ENCODE results near the gene CLSTN2.

Gene CLSTN2

DNA sequence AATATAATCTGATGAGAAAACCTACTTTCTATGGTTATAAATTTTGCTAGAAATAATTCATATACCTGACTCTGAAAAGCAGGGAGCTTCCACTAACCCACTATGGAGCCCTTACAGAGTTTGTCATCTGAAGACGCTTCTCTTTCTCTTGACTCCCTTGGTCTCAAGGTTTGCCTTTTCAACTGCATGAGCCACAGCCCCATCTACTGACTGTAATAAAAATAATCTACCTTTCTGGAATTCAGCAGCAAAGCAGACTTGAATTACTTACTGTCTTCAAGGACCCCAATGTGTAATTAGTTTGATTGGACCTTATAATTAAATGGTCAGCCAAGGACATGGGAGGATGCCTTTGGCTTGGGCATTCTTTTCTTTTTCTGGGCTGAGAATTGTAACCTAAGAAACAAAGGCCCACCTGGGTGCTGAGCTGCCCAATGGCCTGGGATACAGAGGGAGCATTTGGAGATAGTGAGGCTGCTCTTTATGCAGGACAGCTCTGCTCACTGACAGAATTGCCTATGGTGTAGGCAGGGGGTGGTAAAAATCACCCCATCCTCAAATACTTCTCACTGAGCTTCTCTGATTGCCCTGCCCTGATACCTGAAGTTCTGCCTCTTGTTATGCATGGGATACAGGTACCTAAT, 564.3 kb downstream of the CLSTN2 start:
- ChIA-PET CTCF (interaction anchor here (0.5 to 1.1 kb wide), 2 partner anchors 10 to 622 kb away, joined by 3 to 5 read pairs; no protein-coding TSS in a partner anchor), POLR2A (interaction anchor here (0.6 kb wide), 1 partner anchor 566 kb away, joined by 3 read pairs; no protein-coding TSS in a partner anchor)
- DNase-seq (ENCODE audit: extremely low spot score) = no peak
- no peak for TF ChIP-seq SP1 (IDR thresholded peaks at IDR 0.05)
- TF ChIP-seq NFRKB (IDR thresholded peaks at IDR 0.05) = no peak
- no peak for TF ChIP-seq SUZ12 (IDR thresholded peaks at IDR 0.05)
- no peak for TF ChIP-seq FOXK2 (IDR thresholded peaks at IDR 0.05)
- no peak for TF ChIP-seq ZNF384 (IDR thresholded peaks at IDR 0.05)
- no peak for TF ChIP-seq L3MBTL2 (conservative IDR thresholded peaks at IDR 0.05)
- no peak for TF ChIP-seq ARNT (IDR thresholded peaks at IDR 0.05)
- TF ChIP-seq FOXA1 (IDR thresholded peaks at IDR 0.05) = no peak
- TF ChIP-seq CTBP1 (IDR thresholded peaks at IDR 0.05; ENCODE audit: borderline replicate concordance) = no peak
- no peak for TF ChIP-seq HDGF (IDR thresholded peaks at IDR 0.05; ENCODE audit: borderline replicate concordance)
- TF ChIP-seq BHLHE40 (IDR thresholded peaks at IDR 0.05; ENCODE audit: borderline replicate concordance) = no peak
- TF ChIP-seq, protein P1, sequence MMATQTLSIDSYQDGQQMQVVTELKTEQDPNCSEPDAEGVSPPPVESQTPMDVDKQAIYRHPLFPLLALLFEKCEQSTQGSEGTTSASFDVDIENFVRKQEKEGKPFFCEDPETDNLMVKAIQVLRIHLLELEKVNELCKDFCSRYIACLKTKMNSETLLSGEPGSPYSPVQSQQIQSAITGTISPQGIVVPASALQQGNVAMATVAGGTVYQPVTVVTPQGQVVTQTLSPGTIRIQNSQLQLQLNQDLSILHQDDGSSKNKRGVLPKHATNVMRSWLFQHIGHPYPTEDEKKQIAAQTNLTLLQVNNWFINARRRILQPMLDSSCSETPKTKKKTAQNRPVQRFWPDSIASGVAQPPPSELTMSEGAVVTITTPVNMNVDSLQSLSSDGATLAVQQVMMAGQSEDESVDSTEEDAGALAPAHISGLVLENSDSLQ (IDR thresholded peaks at IDR 0.05) = no peak
- no peak for TF ChIP-seq ELF4 (IDR thresholded peaks at IDR 0.05)
- TF ChIP-seq TARDBP (IDR thresholded peaks at IDR 0.05) = no peak
- TF ChIP-seq FOXM1 (IDR thresholded peaks at IDR 0.05; ENCODE audit: borderline replicate concordance) = no peak
- TF ChIP-seq LEF1 (IDR thresholded peaks at IDR 0.05; ENCODE audit: borderline replicate concordance) = no peak

DNA sequence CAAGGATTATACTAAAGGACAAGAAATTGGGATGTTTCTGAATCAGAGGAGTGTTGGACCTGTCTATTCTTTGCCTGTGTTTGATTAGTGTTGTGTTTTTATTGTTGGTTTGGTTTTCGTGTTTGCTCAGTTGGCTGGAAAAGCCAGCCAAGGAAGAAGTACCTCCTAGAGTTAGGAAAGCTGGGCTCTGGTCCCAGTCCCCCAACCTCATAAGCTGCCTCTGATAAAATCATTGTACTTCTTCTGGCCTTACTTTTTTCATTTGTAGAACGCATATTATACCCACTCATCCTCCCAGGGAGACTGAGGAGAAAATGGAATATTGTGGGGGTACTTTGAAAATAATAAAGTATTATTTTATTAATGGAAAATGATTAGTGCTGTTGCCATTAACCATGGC, 565.5 kb downstream of the CLSTN2 start:
- CTCF ChIA-PET = no interaction called here
- no peak for DNase-seq (ENCODE audit: extremely low spot score)
- TF ChIP-seq FOXM1 (IDR thresholded peaks at IDR 0.05; ENCODE audit: borderline replicate concordance) = no peak
- TF ChIP-seq FOXK2 (IDR thresholded peaks at IDR 0.05) = no peak
- TF ChIP-seq ARNT (IDR thresholded peaks at IDR 0.05) = no peak
- TF ChIP-seq SUZ12 (IDR thresholded peaks at IDR 0.05) = no peak
- TF ChIP-seq L3MBTL2 (conservative IDR thresholded peaks at IDR 0.05) = no peak
- TF ChIP-seq SP1 (IDR thresholded peaks at IDR 0.05) = no peak
- TF ChIP-seq ELF4 (IDR thresholded peaks at IDR 0.05) = no peak
- TF ChIP-seq NFRKB (IDR thresholded peaks at IDR 0.05) = no peak
- no peak for TF ChIP-seq FOXA1 (IDR thresholded peaks at IDR 0.05)
- no peak for TF ChIP-seq HDGF (IDR thresholded peaks at IDR 0.05; ENCODE audit: borderline replicate concordance)
- TF ChIP-seq CTBP1 (IDR thresholded peaks at IDR 0.05; ENCODE audit: borderline replicate concordance) = no peak
- no peak for TF ChIP-seq TARDBP (IDR thresholded peaks at IDR 0.05)
- TF ChIP-seq ZNF384 (IDR thresholded peaks at IDR 0.05) = no peak
- no peak for TF ChIP-seq BHLHE40 (IDR thresholded peaks at IDR 0.05; ENCODE audit: borderline replicate concordance)
- TF ChIP-seq, protein P1 (IDR thresholded peaks at IDR 0.05) = no peak
- no peak for TF ChIP-seq LEF1 (IDR thresholded peaks at IDR 0.05; ENCODE audit: borderline replicate concordance)
- POLR2A ChIA-PET = no interaction called here

DNA sequence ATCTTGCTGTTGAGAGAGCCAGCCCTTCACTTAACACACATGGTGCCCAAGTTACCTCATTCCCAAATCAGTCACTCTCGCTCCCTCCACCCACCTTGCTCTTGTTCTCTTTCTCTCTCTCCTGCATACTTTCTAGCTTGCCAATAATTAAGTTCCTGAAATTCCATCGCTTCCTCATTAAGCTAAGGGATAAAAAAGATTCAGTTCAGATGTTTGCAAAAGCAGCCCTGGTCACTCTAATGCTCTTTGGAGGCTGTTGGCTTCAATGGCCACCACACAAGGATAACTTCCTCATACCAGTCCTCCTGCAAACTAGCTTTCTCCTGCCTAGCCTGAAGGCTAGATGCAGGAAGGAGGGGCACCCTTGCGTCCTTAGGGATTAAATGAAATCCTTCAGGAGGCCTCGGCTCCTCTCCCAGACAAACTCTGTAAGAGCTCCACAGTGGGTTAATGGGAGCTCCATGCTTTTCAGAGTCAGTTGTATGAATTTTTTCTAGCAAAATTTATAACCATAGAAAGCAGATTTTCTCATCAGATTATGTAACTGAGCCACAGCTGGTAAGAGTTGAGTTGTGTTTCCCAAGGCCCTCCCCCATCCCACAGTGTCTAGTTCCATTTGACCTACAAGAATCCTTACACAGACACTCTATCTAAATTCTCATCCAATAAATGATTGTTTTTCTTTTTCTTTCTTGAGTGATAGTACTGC, 566.2 kb downstream of the CLSTN2 start:
- no peak for DNase-seq (ENCODE audit: extremely low spot score)
- POLR2A ChIA-PET = no interaction called here
- CTCF ChIA-PET = no interaction called here
- TF ChIP-seq FOXK2 (IDR thresholded peaks at IDR 0.05) (no peak), ELF4 (IDR thresholded peaks at IDR 0.05) (no peak), ZNF384 (IDR thresholded peaks at IDR 0.05) (no peak), LEF1 (IDR thresholded peaks at IDR 0.05; ENCODE audit: borderline replicate concordance) (no peak), ARNT (IDR thresholded peaks at IDR 0.05) (no peak), FOXM1 (IDR thresholded peaks at IDR 0.05; ENCODE audit: borderline replicate concordance) (no peak), FOXA1 (IDR thresholded peaks at IDR 0.05) (no peak), NFRKB (IDR thresholded peaks at IDR 0.05) (no peak), CTBP1 (IDR thresholded peaks at IDR 0.05; ENCODE audit: borderline replicate concordance) (no peak), HDGF (IDR thresholded peaks at IDR 0.05; ENCODE audit: borderline replicate concordance) (no peak)
- TF ChIP-seq, protein P1 (IDR thresholded peaks at IDR 0.05) = no peak

DNA sequence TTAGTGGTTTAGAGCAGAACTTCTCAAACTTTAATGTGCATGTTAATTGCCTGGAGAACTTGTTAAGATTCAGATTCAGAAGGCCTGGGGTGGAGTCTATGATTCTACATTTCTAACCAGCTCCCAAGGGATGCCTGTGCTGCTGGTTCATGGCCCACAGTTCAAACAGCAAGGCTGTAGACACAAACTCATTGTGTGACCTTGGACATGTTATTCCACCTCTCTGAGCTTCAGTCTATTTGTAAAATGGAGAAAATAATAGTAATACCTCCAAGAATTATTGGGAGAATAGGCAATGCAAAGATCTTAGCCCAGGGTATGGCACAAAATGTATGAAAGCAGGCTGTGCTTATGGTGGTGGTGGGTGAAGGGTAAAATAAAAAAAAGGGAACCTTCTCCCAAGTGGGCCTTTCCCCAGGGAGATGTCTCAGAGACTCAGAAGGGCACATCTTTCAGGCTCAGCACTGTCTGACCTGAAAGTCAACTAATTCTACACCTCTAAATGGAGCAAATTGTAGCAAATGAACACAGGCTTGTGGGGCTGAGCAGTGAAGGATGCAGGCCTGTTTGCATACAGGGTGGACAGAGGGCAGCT, 566.9 kb downstream of the CLSTN2 start:
- no peak for DNase-seq (ENCODE audit: extremely low spot score)
- CTCF ChIA-PET = no interaction called here
- TF ChIP-seq ELF4 (IDR thresholded peaks at IDR 0.05) = no peak
- no peak for TF ChIP-seq LEF1 (IDR thresholded peaks at IDR 0.05; ENCODE audit: borderline replicate concordance)
- TF ChIP-seq ARNT (IDR thresholded peaks at IDR 0.05) = no peak
- POLR2A ChIA-PET = no interaction called here

DNA sequence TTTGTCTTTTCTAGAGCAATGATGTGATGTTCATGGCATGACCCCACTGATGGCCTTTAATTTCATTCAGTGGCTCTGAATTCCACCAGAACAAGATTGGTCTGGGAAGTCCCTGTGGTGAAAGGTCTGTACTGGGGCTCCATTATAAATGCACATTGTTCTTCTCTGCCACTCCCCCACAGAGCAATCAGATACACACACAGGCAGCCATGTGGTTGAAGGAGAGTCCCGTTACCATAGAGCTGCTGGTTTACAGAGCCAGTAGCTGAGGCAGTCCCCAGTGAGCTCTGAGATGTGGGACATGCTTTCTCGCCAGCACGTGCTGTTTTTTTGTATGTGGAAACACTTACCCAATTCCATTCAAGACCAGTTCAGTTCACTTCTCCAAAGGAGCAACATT, 570.2 kb downstream of the CLSTN2 start:
- DNase-seq (ENCODE audit: extremely low spot score) = no peak
- TF ChIP-seq SP1 (IDR thresholded peaks at IDR 0.05) (no peak), BHLHE40 (IDR thresholded peaks at IDR 0.05; ENCODE audit: borderline replicate concordance) (no peak), ELF4 (IDR thresholded peaks at IDR 0.05) (no peak), L3MBTL2 (conservative IDR thresholded peaks at IDR 0.05) (no peak), TARDBP (IDR thresholded peaks at IDR 0.05) (no peak), LEF1 (IDR thresholded peaks at IDR 0.05; ENCODE audit: borderline replicate concordance) (no peak), ARNT (IDR thresholded peaks at IDR 0.05) (no peak), SUZ12 (IDR thresholded peaks at IDR 0.05) (no peak)
- CTCF ChIA-PET = no interaction called here
- POLR2A ChIA-PET = no interaction called here

Data from HEK293T (cell line).